Astrocyte (in vitro differentiated cells and primary cell): ENCODE measurements around the gene HECW1. TPM values are rescaled to one million over a fixed set of nuclear protein-coding genes. Genes with fewer than 3 reads are reported as not detected.

Source experiments
- DNase-seq: peaks from one replicate; pipeline ENCODE4 v3.0.0-alpha.2; 2010; ENCODE audit warnings: low read depth
- FAIRE-seq: peaks from 2 replicates; lab custom pipeline; 2011; peaks lifted over from hg19 to GRCh38; lab: Jason Lieb, UNC
- H2AFZ ChIP-seq: 2 replicates; pipeline ENCODE4 v1.6.0; 2012; ENCODE audit warnings: low read depth, low read length, inconsistent platforms
- H3K27ac ChIP-seq: 2 replicates; pipeline ENCODE4 v1.5.1; 2011; ENCODE audit warnings: low read depth, low read length, inconsistent platforms
- H3K27me3 ChIP-seq: 2 replicates; pipeline ENCODE4 v1.6.0; 2011; ENCODE audit warnings: low read length, inconsistent platforms; ENCODE audit not compliant: insufficient read depth
- H3K36me3 ChIP-seq: 2 replicates; pipeline ENCODE4 v1.5.1; 2011; ENCODE audit warnings: low read length, inconsistent platforms; ENCODE audit not compliant: insufficient read depth
- H3K4me1 ChIP-seq: 2 replicates; pipeline ENCODE4 v1.5.1; 2011; ENCODE audit warnings: low read length, inconsistent platforms; ENCODE audit not compliant: insufficient read depth
- H3K4me2 ChIP-seq: 2 replicates; pipeline ENCODE4 v1.6.0; 2012; ENCODE audit warnings: low read length, inconsistent platforms
- H3K4me3 ChIP-seq: 2 replicates; pipeline ENCODE4 v1.5.1; 2011; ENCODE audit warnings: low read depth, mild to moderate bottlenecking, low read length, inconsistent platforms; ENCODE audit not compliant: insufficient read depth
- H3K79me2 ChIP-seq: 2 replicates; pipeline ENCODE4 v1.6.0; 2012; ENCODE audit warnings: mild to moderate bottlenecking, low read length, inconsistent platforms; ENCODE audit not compliant: insufficient read depth
- H3K9ac ChIP-seq: 2 replicates; pipeline ENCODE4 v1.6.0; 2012; ENCODE audit warnings: mild to moderate bottlenecking, low read length, inconsistent platforms
- H3K9me3 ChIP-seq: 2 replicates; pipeline ENCODE4 v1.5.1; 2012; ENCODE audit warnings: low read depth, mild to moderate bottlenecking, low read length, inconsistent platforms; ENCODE audit not compliant: insufficient read depth
- H4K20me1 ChIP-seq: 2 replicates; pipeline ENCODE4 v1.6.0; 2012; ENCODE audit warnings: low read length, inconsistent platforms; ENCODE audit not compliant: insufficient read depth
- H3K27ac Mint-ChIP-seq: one replicate; pipeline ENCODE4 v1.8.0; 2021; ENCODE audit warnings: mild to moderate bottlenecking, mixed read lengths; ENCODE audit not compliant: unreplicated experiment
- H3K27me3 Mint-ChIP-seq: one replicate; pipeline ENCODE4 v1.8.0; 2021; ENCODE audit warnings: low read depth, mixed read lengths; ENCODE audit not compliant: unreplicated experiment
- H3K36me3 Mint-ChIP-seq: one replicate; pipeline ENCODE4 v1.8.0; 2021; ENCODE audit warnings: low read depth, mixed read lengths; ENCODE audit not compliant: unreplicated experiment
- H3K4me1 Mint-ChIP-seq: one replicate; pipeline ENCODE4 v1.8.0; 2021; ENCODE audit warnings: low read depth, mixed read lengths; ENCODE audit not compliant: unreplicated experiment
- H3K4me3 Mint-ChIP-seq: one replicate; pipeline ENCODE4 v1.8.0; 2021; ENCODE audit warnings: mild to moderate bottlenecking, moderate library complexity, mixed read lengths; ENCODE audit not compliant: unreplicated experiment
- H3K9me3 Mint-ChIP-seq: one replicate; pipeline ENCODE4 v1.8.0; 2021; ENCODE audit warnings: mild to moderate bottlenecking, mixed read lengths; ENCODE audit not compliant: unreplicated experiment
- EZH2 ChIP-seq: IDR thresholded peaks from 2 replicates; pipeline ENCODE4 v1.6.1; 2012; ENCODE audit warnings: mild to moderate bottlenecking, low read length, inconsistent platforms; ENCODE audit not compliant: insufficient read depth
- total RNA-seq: library from RNA; stranded (reverse); gene quantifications from 2 replicates; pipeline ENCODE4 v1.2.1, GENCODE V29; 2021
- TF ChIP-seq, protein P1 (sequence below): IDR thresholded peaks from 2 replicates; pipeline ENCODE4 v1.5.1; 2011; ENCODE audit warnings: low read depth, mild to moderate bottlenecking, inconsistent platforms, low read length, moderate library complexity; ENCODE audit not compliant: insufficient read depth

The HECW1 gene
- total RNA-seq, 1 donor from 2014 or later: 3.3 TPM

DNA sequence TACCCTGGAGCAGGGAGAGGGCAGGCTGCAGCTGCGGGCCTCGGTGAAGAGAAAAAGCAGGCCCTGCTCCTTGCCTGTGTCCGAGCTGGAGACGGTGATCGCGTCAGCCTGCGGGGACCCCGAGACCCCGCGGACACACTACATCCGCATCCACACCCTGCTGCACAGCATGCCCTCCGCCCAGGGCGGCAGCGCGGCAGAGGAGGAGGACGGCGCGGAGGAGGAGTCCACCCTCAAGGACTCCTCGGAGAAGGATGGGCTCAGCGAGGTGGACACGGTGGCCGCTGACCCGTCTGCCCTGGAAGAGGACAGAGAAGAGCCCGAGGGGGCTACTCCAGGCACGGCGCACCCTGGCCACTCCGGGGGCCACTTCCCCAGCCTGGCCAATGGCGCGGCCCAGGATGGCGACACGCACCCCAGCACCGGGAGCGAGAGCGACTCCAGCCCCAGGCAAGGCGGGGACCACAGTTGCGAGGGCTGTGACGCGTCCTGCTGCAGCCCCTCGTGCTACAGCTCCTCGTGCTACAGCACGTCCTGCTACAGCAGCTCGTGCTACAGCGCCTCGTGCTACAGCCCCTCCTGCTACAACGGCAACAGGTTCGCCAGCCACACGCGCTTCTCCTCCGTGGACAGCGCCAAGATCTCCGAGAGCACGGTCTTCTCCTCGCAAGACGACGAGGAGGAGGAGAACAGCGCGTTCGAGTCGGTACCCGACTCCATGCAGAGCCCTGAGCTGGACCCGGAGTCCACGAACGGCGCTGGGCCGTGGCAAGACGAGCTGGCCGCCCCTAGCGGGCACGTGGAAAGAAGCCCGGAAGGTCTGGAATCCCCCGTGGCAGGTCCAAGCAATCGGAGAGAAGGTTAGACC, 332.5 kb downstream of the HECW1 start:
- no peak for FAIRE-seq
- no peak for DNase-seq
- no peaks in the 10 kb centered on the region for H3K4me1 ChIP-seq
- H2AFZ ChIP-seq: no peak overlapping the region
- H3K9me3 Mint-ChIP-seq: peaks cover 8% of the 10 kb centered on the region
- peaks cover 4% of the 10 kb centered on the region for H3K36me3 Mint-ChIP-seq
- no peaks in the 10 kb centered on the region for H3K36me3 ChIP-seq
- no peaks in the 10 kb centered on the region for H4K20me1 ChIP-seq
- H3K9me3 ChIP-seq: no peaks in the 10 kb centered on the region
- H3K4me2 ChIP-seq: no peak overlapping the region
- no peak overlapping the region for H3K4me3 Mint-ChIP-seq
- H3K27ac Mint-ChIP-seq: no peak overlapping the region
- TF ChIP-seq EZH2: no peak
- TF ChIP-seq, protein P1, sequence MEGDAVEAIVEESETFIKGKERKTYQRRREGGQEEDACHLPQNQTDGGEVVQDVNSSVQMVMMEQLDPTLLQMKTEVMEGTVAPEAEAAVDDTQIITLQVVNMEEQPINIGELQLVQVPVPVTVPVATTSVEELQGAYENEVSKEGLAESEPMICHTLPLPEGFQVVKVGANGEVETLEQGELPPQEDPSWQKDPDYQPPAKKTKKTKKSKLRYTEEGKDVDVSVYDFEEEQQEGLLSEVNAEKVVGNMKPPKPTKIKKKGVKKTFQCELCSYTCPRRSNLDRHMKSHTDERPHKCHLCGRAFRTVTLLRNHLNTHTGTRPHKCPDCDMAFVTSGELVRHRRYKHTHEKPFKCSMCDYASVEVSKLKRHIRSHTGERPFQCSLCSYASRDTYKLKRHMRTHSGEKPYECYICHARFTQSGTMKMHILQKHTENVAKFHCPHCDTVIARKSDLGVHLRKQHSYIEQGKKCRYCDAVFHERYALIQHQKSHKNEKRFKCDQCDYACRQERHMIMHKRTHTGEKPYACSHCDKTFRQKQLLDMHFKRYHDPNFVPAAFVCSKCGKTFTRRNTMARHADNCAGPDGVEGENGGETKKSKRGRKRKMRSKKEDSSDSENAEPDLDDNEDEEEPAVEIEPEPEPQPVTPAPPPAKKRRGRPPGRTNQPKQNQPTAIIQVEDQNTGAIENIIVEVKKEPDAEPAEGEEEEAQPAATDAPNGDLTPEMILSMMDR: no peak
- no peak overlapping the region for H3K9ac ChIP-seq
- peaks cover 12% of the 10 kb centered on the region for H3K27me3 Mint-ChIP-seq
- H3K79me2 ChIP-seq: no peaks in the 10 kb centered on the region
- no peaks in the 10 kb centered on the region for H3K4me1 Mint-ChIP-seq
- no peak overlapping the region for H3K27ac ChIP-seq
- H3K4me3 ChIP-seq: no peak overlapping the region
- no peaks in the 10 kb centered on the region for H3K27me3 ChIP-seq

DNA sequence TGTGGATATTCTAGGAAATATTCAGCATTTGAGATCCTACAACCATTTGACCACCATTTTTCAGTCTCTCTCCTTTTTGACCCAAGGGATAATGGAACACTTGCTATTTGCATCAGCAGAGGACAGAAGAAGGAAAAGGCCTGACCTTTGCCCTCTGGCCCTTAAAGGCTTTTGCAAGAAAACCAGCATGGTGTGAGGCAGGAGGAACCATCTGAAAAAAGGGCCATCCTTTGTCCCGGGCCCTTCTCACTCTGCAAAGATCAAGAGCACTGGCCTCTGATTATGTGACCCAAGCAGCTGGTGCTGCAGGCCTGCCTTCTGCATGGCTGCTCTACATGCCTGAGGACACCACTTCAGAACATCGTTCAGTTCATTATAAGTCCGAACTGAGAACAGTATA, 337.1 kb downstream of the HECW1 start:
- no peak overlapping the region for H3K4me3 ChIP-seq
- no peaks in the 10 kb centered on the region for H3K36me3 ChIP-seq
- Mint-ChIP-seq H3K9me3 (peaks cover 6% of the 10 kb centered on the region), H3K27me3 (no peaks in the 10 kb centered on the region), H3K4me1 (no peaks in the 10 kb centered on the region), H3K27ac (no peak overlapping the region), H3K36me3 (peaks cover 4% of the 10 kb centered on the region), H3K4me3 (no peak overlapping the region)
- H3K4me1 ChIP-seq: no peaks in the 10 kb centered on the region
- H2AFZ ChIP-seq: no peak overlapping the region
- DNase-seq (no peak), FAIRE-seq (no peak)
- no peaks in the 10 kb centered on the region for H4K20me1 ChIP-seq
- H3K9ac ChIP-seq: no peak overlapping the region
- no peak overlapping the region for H3K4me2 ChIP-seq
- H3K27me3 ChIP-seq: no peaks in the 10 kb centered on the region
- H3K79me2 ChIP-seq: no peaks in the 10 kb centered on the region
- no peaks in the 10 kb centered on the region for H3K9me3 ChIP-seq
- no peak overlapping the region for H3K27ac ChIP-seq
- TF ChIP-seq EZH2: no peak
- TF ChIP-seq, protein P1: no peak

DNA sequence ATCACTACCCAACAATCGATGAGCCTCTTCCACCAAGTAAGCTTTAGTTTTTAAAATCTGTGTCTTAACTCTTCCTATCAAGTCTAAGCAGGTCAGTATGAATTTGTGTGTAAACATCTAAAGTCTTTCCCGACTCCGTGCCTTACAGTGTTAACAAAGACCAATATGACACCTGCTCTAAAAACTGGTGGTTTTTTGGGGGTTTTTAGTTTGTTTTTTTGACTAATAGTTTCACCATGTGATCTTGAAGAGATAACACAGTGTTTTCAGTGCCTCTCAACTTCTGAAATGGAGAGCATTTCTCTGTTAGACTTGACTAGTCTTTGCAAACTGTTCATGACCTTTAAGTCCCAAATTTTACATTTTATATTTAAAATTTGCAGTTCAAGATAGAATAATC, 338.4 kb downstream of the HECW1 start:
- H3K79me2 ChIP-seq: no peaks in the 10 kb centered on the region
- H3K27me3 ChIP-seq: no peaks in the 10 kb centered on the region
- no peak overlapping the region for H3K4me3 ChIP-seq
- FAIRE-seq (no peak), DNase-seq (no peak)
- no peaks in the 10 kb centered on the region for H3K9me3 Mint-ChIP-seq
- H3K27ac Mint-ChIP-seq: no peak overlapping the region
- H3K27me3 Mint-ChIP-seq: no peaks in the 10 kb centered on the region
- H3K4me3 Mint-ChIP-seq: no peak overlapping the region
- H3K9ac ChIP-seq: no peak overlapping the region
- H4K20me1 ChIP-seq: no peaks in the 10 kb centered on the region
- H3K4me1 Mint-ChIP-seq: peaks cover 4% of the 10 kb centered on the region
- no peaks in the 10 kb centered on the region for H3K9me3 ChIP-seq
- H3K4me1 ChIP-seq: no peaks in the 10 kb centered on the region
- H3K27ac ChIP-seq: no peak overlapping the region
- H3K36me3 ChIP-seq: no peaks in the 10 kb centered on the region
- TF ChIP-seq, protein P1: no peak
- TF ChIP-seq EZH2: no peak
- H2AFZ ChIP-seq: no peak overlapping the region
- H3K4me2 ChIP-seq: no peak overlapping the region
- peaks cover 4% of the 10 kb centered on the region for H3K36me3 Mint-ChIP-seq
